Activated CD4-positive, alpha-beta memory T cell treated with anti-CD3 and anti-CD28 coated beads for 36 hours (primary cell): ENCODE measurements around the gene SCLY. TPM values are rescaled to one million over a fixed set of nuclear protein-coding genes. Genes with fewer than 3 reads are reported as not detected.
A peak's percentile ranks its signal among the peaks of the same experiment; 100 is the strongest.
"Not testable (repeated sequence)": the region's sequence is repeated elsewhere in the genome, so short reads cannot be mapped to it uniquely, and the experiment has no call there.

Experiments used
- CTCF ChIA-PET: fragments of 350-600 bp; sonication (Branson Sonifier 250); formaldehyde crosslinking; loops from one replicate; lab custom pipeline; 2021; ENCODE audit warnings: antibody characterized with exemption, inconsistent platforms; lab: Charles Lee
- POLR2A ChIA-PET: fragments of 350-600 bp; sonication (Branson Sonifier 250); formaldehyde crosslinking; loops from one replicate; lab custom pipeline; 2021; ENCODE audit warnings: antibody characterized with exemption; lab: Charles Lee
- DNase-seq: peaks from one replicate; pipeline ENCODE4 v3.0.0-alpha.2; 2020
- H3K27ac Mint-ChIP-seq: one replicate; pipeline ENCODE4 v1.8.0; 2021; ENCODE audit warnings: mixed read lengths
- H3K27me3 Mint-ChIP-seq: one replicate; pipeline ENCODE4 v1.8.0; 2021; ENCODE audit warnings: mixed read lengths
- H3K36me3 Mint-ChIP-seq: one replicate; pipeline ENCODE4 v1.8.0; 2021; ENCODE audit warnings: mixed read lengths
- H3K4me1 Mint-ChIP-seq: one replicate; pipeline ENCODE4 v1.8.0; 2021; ENCODE audit warnings: low read depth, mixed read lengths
- H3K4me3 Mint-ChIP-seq: one replicate; pipeline ENCODE4 v1.8.0; 2021; ENCODE audit warnings: mild to moderate bottlenecking, mixed read lengths
- H3K9me3 Mint-ChIP-seq: one replicate; pipeline ENCODE4 v1.8.0; 2021; ENCODE audit warnings: mixed read lengths
- intact Hi-C: fragments of 100-400 bp; cut with micrococcal nuclease; formaldehyde crosslinking; loops from one replicate; pipeline ENCODE4 v1.15.1; 2023
- total RNA-seq, 2 experiments: library from RNA; stranded (reverse); gene quantifications; one replicate each; pipeline ENCODE4 v1.2.3, GENCODE V29; 2021

The SCLY gene
- total RNA-seq, 2 experiments from 2014 or later = 47.9 to 51.8 TPM

DNA sequence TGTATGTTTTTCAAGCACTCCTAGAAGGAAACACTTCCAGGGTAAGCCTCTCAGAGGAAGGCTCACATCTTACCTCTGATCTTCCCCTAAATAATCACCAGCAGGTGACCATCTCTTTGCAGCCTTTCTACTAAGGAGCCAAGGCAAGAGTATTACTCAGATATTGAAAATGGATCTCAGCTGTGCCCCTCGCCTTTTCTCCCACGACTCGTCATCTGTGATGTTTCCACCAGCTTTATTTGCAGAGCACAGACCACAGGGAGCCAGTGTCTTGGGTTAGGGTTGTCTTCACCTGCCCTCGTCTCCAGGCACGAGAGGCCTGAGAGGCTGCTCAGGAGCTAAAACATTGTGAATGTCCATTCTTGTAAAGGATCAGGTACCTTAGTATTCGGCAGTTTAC is 16.9 kb upstream of the SCLY start:
- Mint-ChIP-seq H3K4me3 (no peak overlapping the region), H3K4me1 (peaks cover 6% of the 10 kb centered on the region), H3K27ac (no peak overlapping the region), H3K36me3 (peaks cover 54% of the 10 kb centered on the region), H3K27me3 (no peaks in the 10 kb centered on the region), H3K9me3 (peaks cover 18% of the 10 kb centered on the region)
- DNase-seq = no peak
- POLR2A ChIA-PET = no interaction called here
- intact Hi-C loops = no loop called here
- CTCF ChIA-PET = no interaction called here

DNA sequence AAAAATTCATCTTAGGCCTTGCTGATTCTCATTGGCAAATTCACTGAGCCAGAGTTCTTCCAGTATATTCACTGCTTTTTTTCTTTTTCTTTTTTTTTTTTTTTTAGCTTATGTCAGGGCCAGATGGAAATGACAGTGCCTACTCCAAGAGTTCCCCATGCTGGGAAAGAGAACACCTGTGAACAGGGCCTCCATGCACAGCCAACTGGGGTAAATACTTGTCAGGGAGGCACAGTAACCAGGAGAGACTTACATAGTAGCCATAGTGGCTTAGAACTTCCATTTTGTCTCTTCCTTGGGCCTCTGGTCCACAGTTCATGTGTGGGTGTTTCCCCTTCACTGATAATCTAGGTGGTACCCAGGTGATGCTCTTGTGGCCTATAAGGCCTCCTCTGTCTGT is 15.2 kb upstream of the SCLY start:
- Mint-ChIP-seq H3K4me1 (peaks cover 6% of the 10 kb centered on the region), H3K9me3 (peaks cover 18% of the 10 kb centered on the region), H3K27me3 (no peaks in the 10 kb centered on the region), H3K4me3 (no peak overlapping the region), H3K27ac (no peak overlapping the region), H3K36me3 (peaks cover 49% of the 10 kb centered on the region)
- DNase-seq = no peak
- ChIA-PET CTCF (interaction anchor here (0.6 to 1.1 kb wide), 2 partner anchors 57 to 120 kb away, joined by 3 read pairs; no protein-coding TSS in a partner anchor), POLR2A (no interaction called here)
- intact Hi-C loops = no loop called here

DNA sequence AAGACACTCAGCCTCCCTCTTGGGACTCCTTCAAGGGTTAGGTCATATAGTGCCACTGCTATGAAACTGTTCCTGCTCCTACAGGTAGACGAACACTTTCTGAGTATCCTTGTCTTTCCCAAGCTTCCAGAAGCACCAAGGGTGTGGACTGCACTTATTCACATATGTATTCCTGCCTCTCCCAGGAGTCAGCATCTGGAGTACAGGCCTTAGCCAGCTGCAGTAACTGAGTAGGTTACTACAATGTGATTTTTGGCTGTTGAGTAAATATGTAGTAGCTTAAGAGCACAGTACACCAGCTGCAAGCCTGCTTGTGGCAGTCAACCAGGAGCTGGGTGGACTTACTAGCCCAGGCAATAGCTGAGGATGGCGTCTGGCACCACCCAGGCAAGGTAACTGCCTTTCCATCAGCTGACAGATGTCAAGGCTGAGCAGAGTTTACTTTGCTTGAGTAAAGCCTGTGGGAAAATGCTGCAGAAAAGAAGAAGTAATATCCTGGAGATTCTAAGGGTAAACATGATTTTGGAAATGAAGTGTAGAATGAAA is 14.0 kb upstream of the SCLY start:
- intact Hi-C loops = no loop called here
- Mint-ChIP-seq H3K9me3 (peaks cover 18% of the 10 kb centered on the region), H3K36me3 (peaks cover 41% of the 10 kb centered on the region), H3K4me1 (no peaks in the 10 kb centered on the region), H3K4me3 (no peak overlapping the region), H3K27ac (no peak overlapping the region), H3K27me3 (no peaks in the 10 kb centered on the region)
- ChIA-PET CTCF (interaction anchor here (1.1 kb wide), 1 partner anchor 122 kb away, joined by 3 read pairs; no protein-coding TSS in a partner anchor), POLR2A (no interaction called here)
- DNase-seq = no peak

DNA sequence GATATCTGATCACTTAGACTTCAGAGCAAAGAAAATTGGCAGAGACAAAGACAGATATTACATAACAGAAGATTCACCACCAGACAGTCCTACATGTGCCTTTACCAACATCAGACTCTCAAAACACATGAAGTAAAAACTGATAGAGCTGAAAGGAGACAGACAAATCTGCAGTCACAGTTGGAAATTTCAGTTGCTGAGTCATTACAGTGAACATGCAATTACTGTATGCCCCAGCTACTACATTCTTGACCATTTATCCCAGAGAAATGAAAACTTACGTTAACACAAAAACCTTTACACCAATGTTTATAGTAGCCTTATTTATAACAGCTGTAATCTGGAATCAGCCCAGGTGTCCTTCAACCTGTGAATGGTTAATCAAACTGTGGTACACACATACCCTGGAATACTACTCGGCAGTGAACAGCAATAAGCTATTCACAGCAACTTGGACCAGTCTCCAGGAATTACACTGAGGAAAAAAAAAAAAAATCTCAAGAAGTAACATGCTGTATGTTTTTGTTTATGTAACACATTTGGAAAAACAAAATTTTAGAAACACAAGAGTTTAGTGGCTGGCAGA is 7.5 kb upstream of the SCLY start:
- ChIA-PET CTCF (interaction anchor here (1.2 kb wide), 1 partner anchor 130 kb away, joined by 3 read pairs; no protein-coding TSS in a partner anchor), POLR2A (no interaction called here)
- Mint-ChIP-seq H3K9me3 (peaks cover 5% of the 10 kb centered on the region), H3K36me3 (peaks cover 2% of the 10 kb centered on the region), H3K4me1 (no peaks in the 10 kb centered on the region), H3K27me3 (peaks cover 9% of the 10 kb centered on the region), H3K4me3 (no peak overlapping the region), H3K27ac (no peak overlapping the region)
- intact Hi-C loops = no loop called here
- no peak for DNase-seq

DNA sequence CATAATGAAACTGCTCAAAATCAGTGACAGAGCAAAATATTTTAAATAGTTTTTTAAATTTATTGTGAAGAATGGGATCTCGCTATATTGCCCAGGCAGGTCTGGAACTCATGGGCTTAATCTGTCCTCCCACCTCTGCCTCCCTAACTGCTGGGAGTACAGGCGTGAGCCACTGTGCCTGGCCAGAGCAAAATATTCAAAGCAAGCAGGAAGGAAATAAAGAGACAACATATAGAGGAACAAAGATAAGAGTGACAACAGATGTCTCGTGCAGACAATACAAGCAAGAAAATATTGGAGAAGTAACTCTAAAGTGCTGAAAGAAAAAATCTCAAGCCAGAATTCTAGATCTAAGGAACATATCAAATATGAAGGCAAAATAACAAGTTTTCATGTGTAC is 5.0 kb upstream of the SCLY start:
- intact Hi-C loops = no loop called here
- Mint-ChIP-seq H3K27ac (no peak overlapping the region), H3K4me1 (peaks cover 9% of the 10 kb centered on the region), H3K4me3 (no peak overlapping the region), H3K27me3 (peaks cover 10% of the 10 kb centered on the region), H3K36me3 (no peaks in the 10 kb centered on the region), H3K9me3 (no peaks in the 10 kb centered on the region)
- ChIA-PET CTCF (no interaction called here), POLR2A (no interaction called here)
- no peak for DNase-seq

DNA sequence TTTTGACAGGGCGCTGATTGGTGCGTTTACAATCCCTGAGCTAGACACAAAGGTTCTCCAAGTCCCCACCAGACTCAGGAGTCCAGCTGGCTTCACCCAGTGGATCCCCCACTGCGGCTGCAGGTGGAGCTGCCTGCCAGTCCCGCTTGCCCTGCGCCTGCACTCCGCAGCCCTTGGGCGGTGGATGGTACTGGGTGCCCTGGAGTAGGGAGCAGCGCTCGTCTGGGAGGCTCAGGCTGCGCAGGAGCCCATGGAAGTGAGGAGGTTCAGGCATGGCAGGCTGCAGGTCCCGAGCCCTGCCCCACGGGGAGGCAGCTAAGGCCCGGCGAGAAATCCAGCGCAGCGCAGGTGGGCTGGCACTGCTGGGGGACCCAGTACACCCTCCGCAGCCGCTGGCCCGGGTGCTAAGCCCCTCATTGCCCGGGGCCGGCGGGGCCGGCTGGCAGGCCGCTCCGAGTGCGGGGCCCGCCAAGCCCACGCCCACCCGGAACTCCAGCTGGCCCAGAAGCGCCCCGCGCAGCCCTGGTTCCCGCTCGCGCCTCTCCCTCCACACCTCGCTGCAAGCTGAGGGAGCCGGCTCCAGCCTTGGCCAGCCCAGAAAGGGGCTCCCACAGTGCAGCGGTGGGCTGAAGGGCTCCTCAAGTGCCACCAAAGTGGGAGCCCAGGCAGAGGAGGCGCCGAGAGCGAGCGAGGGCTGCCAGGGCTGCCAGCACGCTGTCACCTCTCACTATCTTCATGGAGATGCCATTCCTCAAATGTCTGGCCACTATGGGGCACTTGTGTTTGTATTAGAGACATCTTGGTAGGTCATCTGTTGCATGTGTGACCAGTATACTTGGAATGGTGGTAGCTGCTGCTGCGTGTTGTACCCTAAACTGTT is 2.9 kb upstream of the SCLY start:
- H3K36me3 Mint-ChIP-seq, H3K27me3 Mint-ChIP-seq, H3K4me3 Mint-ChIP-seq, H3K9me3 Mint-ChIP-seq, POLR2A ChIA-PET, H3K27ac Mint-ChIP-seq, intact Hi-C loops, DNase-seq: not testable (repeated sequence)
- CTCF ChIA-PET = interaction anchor here (0.7 kb wide), 1 partner anchor 102 kb away, joined by 3 read pairs; no protein-coding TSS in a partner anchor
- peaks cover 24% of the 10 kb centered on the region for H3K4me1 Mint-ChIP-seq

DNA sequence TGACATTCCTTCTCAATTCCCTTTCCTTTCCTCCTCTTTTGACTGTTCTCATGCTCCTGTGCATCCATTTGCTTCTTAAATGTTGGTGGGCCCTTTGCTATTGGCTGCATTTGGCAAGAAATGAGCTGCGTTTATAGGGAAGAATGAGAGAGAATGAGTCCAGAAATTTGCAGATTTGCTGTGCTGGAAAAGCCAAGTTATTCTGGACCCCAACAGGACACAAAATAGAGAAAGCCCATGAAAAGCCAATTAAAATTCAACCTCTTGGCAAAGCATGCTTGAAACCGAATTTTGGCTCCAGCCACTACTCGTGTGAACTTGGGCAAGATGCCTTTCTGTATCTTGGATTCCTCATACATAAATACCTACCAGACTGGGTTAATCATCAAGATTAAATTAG is 1.3 kb upstream of the SCLY start:
- ChIA-PET CTCF (interaction anchor here (0.7 to 1.3 kb wide), 2 partner anchors 100 to 346 kb away, joined by 3 read pairs; no protein-coding TSS in a partner anchor), POLR2A (interaction anchor here (2.2 kb wide), 1 partner anchor 61 kb away, joined by 11 read pairs; no protein-coding TSS in a partner anchor)
- no peak for DNase-seq
- peak overlapping the region; percentile 82 for H3K4me3 Mint-ChIP-seq
- H3K27me3 Mint-ChIP-seq = peaks cover 8% of the 10 kb centered on the region
- H3K36me3 Mint-ChIP-seq = peaks cover 10% of the 10 kb centered on the region
- intact Hi-C loops = no loop called here
- no peaks in the 10 kb centered on the region for H3K9me3 Mint-ChIP-seq
- H3K27ac Mint-ChIP-seq = no peak overlapping the region
- peaks cover 40% of the 10 kb centered on the region for H3K4me1 Mint-ChIP-seq

DNA sequence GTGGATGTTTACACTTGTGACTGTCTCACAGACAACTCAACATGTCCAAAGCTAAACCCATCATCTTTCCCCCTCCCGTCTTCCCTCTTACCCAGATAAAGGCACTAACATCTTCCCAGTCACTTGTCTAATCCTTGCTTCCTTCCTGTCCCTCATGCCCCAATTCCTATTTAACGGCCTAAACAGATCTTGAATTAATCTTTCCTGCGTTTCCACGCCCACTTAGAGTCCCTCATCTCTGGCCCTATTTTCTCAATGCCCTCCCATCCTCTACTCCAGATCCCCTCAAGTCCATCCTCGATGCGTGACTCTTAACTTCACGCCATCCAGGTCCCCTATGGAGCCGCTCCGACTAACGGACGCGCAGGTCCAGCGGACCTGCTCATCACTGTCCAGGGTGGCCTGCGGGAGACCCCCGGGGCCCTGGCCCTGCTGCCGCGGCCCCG is 682 bp upstream of the SCLY start:
- Mint-ChIP-seq H3K27me3 (peaks cover 8% of the 10 kb centered on the region), H3K27ac (peak overlapping the region; percentile 71), H3K36me3 (peaks cover 14% of the 10 kb centered on the region), H3K4me1 (peaks cover 45% of the 10 kb centered on the region), H3K9me3 (no peaks in the 10 kb centered on the region), H3K4me3 (peak overlapping the region; percentile 82)
- intact Hi-C loops = loop anchor here (1.0 to 10.0 kb wide), 5 partner anchors 62 to 358 kb away; partner anchors contain the start of genes ILKAP and PER2
- ChIA-PET CTCF (interaction anchor here (0.7 to 2.0 kb wide), 4 partner anchors 80 to 137 kb away, joined by 3 to 6 read pairs (median 3); no protein-coding TSS in a partner anchor), POLR2A (interaction anchor here (2.2 kb wide), 1 partner anchor 62 kb away, joined by 11 read pairs; no protein-coding TSS in a partner anchor)
- DNase-seq = no peak

DNA sequence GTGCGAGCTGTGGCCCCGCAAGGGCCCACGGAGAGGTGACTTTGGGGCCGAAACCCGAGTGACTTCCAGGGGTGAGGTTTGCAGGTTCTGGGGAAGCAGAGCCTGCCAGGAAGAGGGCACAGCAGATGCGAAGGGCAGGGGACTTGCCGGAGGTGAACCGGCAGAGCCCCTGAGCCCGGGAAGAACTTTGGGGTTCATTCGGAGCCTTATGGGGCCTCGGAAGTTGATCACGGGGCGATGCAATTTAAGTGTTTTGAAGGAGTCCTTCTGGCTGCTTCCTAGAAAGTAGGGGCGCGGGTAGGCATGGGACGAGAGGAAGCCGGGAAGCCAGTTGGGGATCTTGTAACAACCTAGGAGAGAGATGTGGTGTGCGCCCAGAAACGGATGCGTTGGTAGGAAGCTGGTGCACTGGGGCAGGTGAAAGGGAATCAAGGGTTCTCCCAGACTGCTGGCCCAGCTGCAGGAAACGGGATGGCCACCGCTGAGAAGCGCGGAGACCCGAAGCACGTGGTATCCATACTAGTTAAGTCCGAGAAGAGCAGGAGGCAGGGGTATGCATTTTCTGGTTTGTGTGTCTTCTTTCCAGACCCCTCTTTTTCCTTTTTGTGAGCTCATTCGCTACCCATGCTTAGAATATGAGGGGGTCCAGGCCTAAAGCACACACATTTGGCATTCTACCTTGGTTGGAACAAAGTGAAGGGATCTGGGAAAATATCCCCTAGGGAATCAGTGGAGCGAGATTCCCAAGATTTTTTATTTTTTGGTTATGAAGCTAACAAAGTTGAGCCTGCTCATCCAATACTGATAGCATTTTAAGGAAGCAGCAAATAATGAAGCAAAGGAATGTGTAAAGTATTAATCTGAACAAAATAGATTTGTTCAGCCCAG is 758 bp downstream of the SCLY start:
- POLR2A ChIA-PET = interaction anchor here (0.6 to 2.2 kb wide), 4 partner anchors 8 to 226 kb away, joined by 3 to 11 read pairs (median 5); no protein-coding TSS in a partner anchor

DNA sequence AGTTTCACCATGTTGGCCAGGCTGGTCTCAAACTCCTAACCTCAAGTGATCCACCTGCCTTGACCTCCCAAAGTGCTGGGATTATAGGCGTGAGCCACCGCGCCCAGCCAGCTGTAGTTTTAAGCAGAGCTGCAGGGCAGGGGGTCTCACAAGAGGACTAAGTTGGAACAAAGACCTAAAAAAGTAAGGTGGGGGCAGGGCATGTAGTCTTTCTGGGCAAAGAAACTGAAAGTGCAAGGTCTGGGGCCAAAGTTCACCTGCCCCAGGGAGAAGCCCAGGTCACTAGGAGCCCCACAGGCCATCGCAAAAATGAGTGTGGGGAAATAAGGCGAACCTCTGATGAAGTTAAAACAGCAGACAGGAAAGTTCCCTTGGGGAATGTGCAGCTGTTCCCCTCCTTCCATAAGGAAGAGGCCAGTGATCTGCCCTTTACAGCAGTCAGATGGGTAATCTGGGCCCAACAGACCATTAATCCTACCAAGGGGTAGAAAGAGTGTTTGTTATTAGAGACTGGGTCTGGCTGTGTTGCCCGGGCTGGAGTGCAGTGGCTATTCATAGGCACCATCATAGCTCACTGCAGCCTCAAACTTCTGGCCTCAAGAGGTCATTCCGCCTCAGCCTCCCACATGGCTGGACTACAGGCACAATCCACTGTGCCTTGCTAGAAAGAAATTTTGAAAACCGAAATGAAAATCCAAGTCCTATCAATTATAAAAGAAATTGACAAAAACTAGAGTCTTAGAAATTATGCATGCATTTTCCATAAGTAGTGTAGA is 2.8 kb downstream of the SCLY start:
- Mint-ChIP-seq H3K9me3 (peaks cover 21% of the 10 kb centered on the region), H3K4me3 (no peak overlapping the region), H3K36me3 (peaks cover 48% of the 10 kb centered on the region), H3K27ac (no peak overlapping the region), H3K4me1 (peaks cover 72% of the 10 kb centered on the region), H3K27me3 (peaks cover 1% of the 10 kb centered on the region)
- no peak for DNase-seq
- CTCF ChIA-PET = interaction anchor here (0.8 kb wide), 1 partner anchor 140 kb away, joined by 3 read pairs; no protein-coding TSS in a partner anchor
- POLR2A ChIA-PET = no interaction called here
- intact Hi-C loops = loop anchor here (5.0 to 10.0 kb wide), 3 partner anchors 141 to 361 kb away; partner anchors contain the start of genes ILKAP and PER2

More for the DNA sequence above, 758 bp downstream of the SCLY start:
- Mint-ChIP-seq H3K27me3 (peaks cover 8% of the 10 kb centered on the region), H3K4me1 (peaks cover 53% of the 10 kb centered on the region), H3K9me3 (peaks cover 8% of the 10 kb centered on the region), H3K27ac (peak overlapping the region; percentile 85), H3K4me3 (peak overlapping the region; percentile 91), H3K36me3 (peaks cover 27% of the 10 kb centered on the region)
- peak; percentile 53 for DNase-seq
- CTCF ChIA-PET = interaction anchor here (0.6 to 2.0 kb wide), 5 partner anchors 77 to 388 kb away, joined by 3 to 6 read pairs (median 3); no protein-coding TSS in a partner anchor
- intact Hi-C loops = loop anchor here (5.0 to 10.0 kb wide), 3 partner anchors 143 to 359 kb away; partner anchors contain the start of genes ILKAP and PER2
